Liver (tissue), 3 donors: ENCODE results near the gene THOC7.

Source experiments
- CTCF ChIP-seq: fragments of 150-350 bp; IDR thresholded peaks from 2 replicates; pipeline ENCODE4 v1.5.1; 2017; ENCODE audit warnings: improper control_type of control experiment, low read depth, low read length; ENCODE audit not compliant: missing input control
- EGR1 ChIP-seq, 2 donors: IDR thresholded peaks; 2 replicates each; pipeline ENCODE4 v1.6.1; 2016 to 2018; ENCODE audit warnings: antibody characterized with exemption in 2 of 2, low read depth in 2 of 2
- FOXA2 ChIP-seq: IDR thresholded peaks from 2 replicates; pipeline ENCODE4 v1.6.1; 2016; ENCODE audit warnings: antibody characterized with exemption
- HNF4A ChIP-seq, 2 donors: conservative IDR thresholded peaks; 2 replicates each; pipeline ENCODE4 v1.6.1; 2016; ENCODE audit warnings: antibody characterized with exemption in 2 of 2, mild to moderate bottlenecking in 2 of 2
- MAX ChIP-seq: IDR thresholded peaks from 2 replicates; pipeline ENCODE4 v1.6.1; 2016; ENCODE audit warnings: antibody characterized with exemption
- donor health status: healthy.
- donor health status: healthy.

DNA sequence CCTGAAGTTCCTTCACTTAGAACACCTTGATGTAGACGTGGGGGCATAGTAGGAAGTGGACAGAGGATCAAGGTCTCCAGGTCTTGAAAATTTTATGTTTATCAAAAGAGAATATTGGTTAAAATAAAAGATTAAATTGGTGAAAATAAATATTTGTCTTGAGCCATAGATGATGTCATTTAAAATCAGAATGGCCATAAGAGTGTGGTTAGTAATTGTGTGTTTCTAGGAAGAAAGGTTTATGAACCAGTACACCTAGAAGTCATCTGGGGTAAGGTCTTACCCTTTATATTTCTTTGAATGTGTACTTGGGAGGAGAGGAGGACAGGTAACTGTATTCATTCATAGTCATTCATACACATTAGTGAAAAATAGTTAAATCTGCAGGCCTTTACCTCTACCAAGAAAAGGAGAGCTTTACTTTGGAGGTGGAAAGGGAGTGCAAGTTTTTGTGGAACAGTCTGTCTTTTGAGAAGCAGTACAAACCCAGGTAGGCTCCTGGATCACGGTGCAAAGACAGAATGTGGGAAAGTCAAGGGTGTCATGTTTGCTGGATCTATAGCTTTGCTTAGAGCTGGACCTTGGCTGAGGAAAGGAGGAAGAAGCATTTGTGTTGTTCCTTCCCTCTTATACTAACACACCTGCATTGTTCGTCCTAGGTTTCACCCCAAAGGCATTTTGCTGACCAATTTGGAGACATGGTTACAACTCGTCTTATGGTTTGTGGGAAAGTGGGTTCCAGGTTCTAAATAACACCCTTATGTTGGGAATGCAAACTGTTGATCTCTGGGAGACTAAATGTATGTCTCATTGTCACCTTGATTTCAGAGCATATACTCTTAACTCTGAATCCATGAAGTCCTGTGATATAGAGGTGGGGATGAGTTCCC lies 42.4 kb upstream of the THOC7 start:
- TF ChIP-seq CTCF = no peak
- TF ChIP-seq HNF4A (conservative IDR thresholded peaks at IDR 0.05) = no peak
- no peak for TF ChIP-seq EGR1 (IDR thresholded peaks at IDR 0.05; ENCODE audit: low read depth in 2 of 2)
- TF ChIP-seq MAX = no peak
- no peak for TF ChIP-seq FOXA2
